Endothelial cell (in vitro differentiated cells): ENCODE measurements around the gene CD151. TPM values are rescaled to one million over a fixed set of nuclear protein-coding genes. Genes with fewer than 3 reads are reported as not detected.
A peak's percentile ranks its signal among the peaks of the same experiment; 100 is the strongest.

ENCODE experiments used
- DNase-seq: peaks from one replicate; pipeline ENCODE4 v3.0.0; 2021; ENCODE audit warnings: low spot score
- H3K27ac Mint-ChIP-seq: one replicate; pipeline ENCODE4 v1.8.0; 2021; ENCODE audit warnings: mixed read lengths, inconsistent platforms; ENCODE audit not compliant: unreplicated experiment
- H3K27me3 Mint-ChIP-seq: one replicate; pipeline ENCODE4 v1.8.0; 2021; ENCODE audit warnings: mild to moderate bottlenecking, moderate library complexity, mixed read lengths, inconsistent platforms; ENCODE audit not compliant: unreplicated experiment
- H3K36me3 Mint-ChIP-seq: one replicate; pipeline ENCODE4 v1.8.0; 2021; ENCODE audit warnings: mild to moderate bottlenecking, low read depth, mixed read lengths, inconsistent platforms; ENCODE audit not compliant: unreplicated experiment
- H3K4me1 Mint-ChIP-seq: one replicate; pipeline ENCODE4 v1.8.0; 2021; ENCODE audit warnings: mild to moderate bottlenecking, mixed read lengths, inconsistent platforms; ENCODE audit not compliant: unreplicated experiment
- H3K4me3 Mint-ChIP-seq: one replicate; pipeline ENCODE4 v1.8.0; 2021; ENCODE audit warnings: mild to moderate bottlenecking, mixed read lengths, inconsistent platforms; ENCODE audit not compliant: unreplicated experiment
- H3K9me3 Mint-ChIP-seq: one replicate; pipeline ENCODE4 v1.8.0; 2021; ENCODE audit warnings: mixed read lengths, inconsistent platforms; ENCODE audit not compliant: unreplicated experiment
- total RNA-seq: library from RNA; stranded (reverse); fragmentation: NEBNext Ultra II Directional; extraction: Animal tissue kit (Norgen Biotek cat#: 25700); gene quantifications from one replicate; pipeline ENCODE4 v1.2.1, GENCODE V29; 2021; ENCODE audit not compliant: unreplicated experiment
- TF ChIP-seq, protein P1 (sequence below): fragments of 200-600 bp; sonication (generic); IDR thresholded peaks from one replicate; pipeline ENCODE4 v1.5.0; 2021; ENCODE audit warnings: antibody characterized with exemption; ENCODE audit not compliant: unreplicated experiment

Gene CD151
- total RNA-seq, 1 donor from 2014 or later = 49.6 TPM

DNA sequence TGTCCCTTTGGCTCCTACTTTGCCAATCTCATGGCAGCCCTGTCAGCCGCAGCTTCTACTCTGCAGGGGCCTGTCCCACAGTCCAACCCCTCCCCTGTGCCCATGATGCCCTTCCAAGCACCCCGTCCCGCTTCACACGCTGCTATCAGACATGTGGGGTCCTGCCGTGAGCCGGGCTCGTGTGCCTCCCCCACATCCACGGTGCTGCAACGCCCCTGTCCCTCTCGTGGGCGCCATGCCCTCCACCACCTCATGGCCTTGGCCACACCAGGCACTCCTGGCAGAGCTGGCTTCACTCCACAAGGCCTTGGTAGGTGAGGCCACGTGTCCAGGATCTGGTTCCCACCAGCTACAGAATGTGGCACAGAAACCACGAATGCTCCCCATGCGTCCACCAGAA, 54.8 kb downstream of the CD151 start:
- Mint-ChIP-seq H3K27ac (no peak overlapping the region), H3K9me3 (no peaks in the 10 kb centered on the region), H3K27me3 (peaks cover 15% of the 10 kb centered on the region), H3K36me3 (peaks cover 9% of the 10 kb centered on the region), H3K4me1 (peaks cover 3% of the 10 kb centered on the region), H3K4me3 (peak overlapping the region; percentile 33)
- DNase-seq = no peak
- TF ChIP-seq, protein P1, sequence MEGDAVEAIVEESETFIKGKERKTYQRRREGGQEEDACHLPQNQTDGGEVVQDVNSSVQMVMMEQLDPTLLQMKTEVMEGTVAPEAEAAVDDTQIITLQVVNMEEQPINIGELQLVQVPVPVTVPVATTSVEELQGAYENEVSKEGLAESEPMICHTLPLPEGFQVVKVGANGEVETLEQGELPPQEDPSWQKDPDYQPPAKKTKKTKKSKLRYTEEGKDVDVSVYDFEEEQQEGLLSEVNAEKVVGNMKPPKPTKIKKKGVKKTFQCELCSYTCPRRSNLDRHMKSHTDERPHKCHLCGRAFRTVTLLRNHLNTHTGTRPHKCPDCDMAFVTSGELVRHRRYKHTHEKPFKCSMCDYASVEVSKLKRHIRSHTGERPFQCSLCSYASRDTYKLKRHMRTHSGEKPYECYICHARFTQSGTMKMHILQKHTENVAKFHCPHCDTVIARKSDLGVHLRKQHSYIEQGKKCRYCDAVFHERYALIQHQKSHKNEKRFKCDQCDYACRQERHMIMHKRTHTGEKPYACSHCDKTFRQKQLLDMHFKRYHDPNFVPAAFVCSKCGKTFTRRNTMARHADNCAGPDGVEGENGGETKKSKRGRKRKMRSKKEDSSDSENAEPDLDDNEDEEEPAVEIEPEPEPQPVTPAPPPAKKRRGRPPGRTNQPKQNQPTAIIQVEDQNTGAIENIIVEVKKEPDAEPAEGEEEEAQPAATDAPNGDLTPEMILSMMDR = no peak

Other genes starting within 250 kb of the CD151 start
- gene IRF7, start 217.0 kb upstream of the CD151 start, total RNA-seq = 11.6 TPM
- gene CDHR5, start 208.0 kb upstream of the CD151 start, total RNA-seq = not detected
- gene SCT, start 205.8 kb upstream of the CD151 start, total RNA-seq = 1.8 TPM
- 0.33 TPM for gene DRD4, start 195.7 kb upstream of the CD151 start, total RNA-seq
- 118 TPM for gene DEAF1, start 137.7 kb upstream of the CD151 start, total RNA-seq
- 22.9 TPM for gene TMEM80, start 137.1 kb upstream of the CD151 start, total RNA-seq
- 8.0 TPM for gene EPS8L2, start 126.7 kb upstream of the CD151 start, total RNA-seq
- gene TALDO1, start 85.5 kb upstream of the CD151 start, total RNA-seq = 123 TPM
- 36.5 TPM for gene GATD1, start 55.5 kb upstream of the CD151 start, total RNA-seq
- gene CEND1, start 42.9 kb upstream of the CD151 start, total RNA-seq = not detected
- 17.8 TPM for gene SLC25A22, start 34.7 kb upstream of the CD151 start, total RNA-seq
- gene PIDD1, start 27.7 kb upstream of the CD151 start, total RNA-seq = 13.7 TPM
- 2,188 TPM for gene RPLP2, start 23.0 kb upstream of the CD151 start, total RNA-seq
- 40.5 TPM for gene PNPLA2, start 14.0 kb upstream of the CD151 start, total RNA-seq
- 28.8 TPM for gene CRACR2B, start 5.0 kb upstream of the CD151 start, total RNA-seq
- gene POLR2L, start 9.6 kb downstream of the CD151 start, total RNA-seq = 76.7 TPM
- gene TSPAN4, start 9.9 kb downstream of the CD151 start, total RNA-seq = 26.4 TPM
- 69.3 TPM for gene CHID1, start 77.9 kb downstream of the CD151 start, total RNA-seq
- 287 TPM for gene AP2A2, start 92.9 kb downstream of the CD151 start, total RNA-seq
- gene MUC6, start 203.8 kb downstream of the CD151 start, total RNA-seq = not detected
- not detected for gene MUC2, start 241.9 kb downstream of the CD151 start, total RNA-seq